NCI-H2107 treated with DMSO at 0.1 percent for 48 hours (cell line): Measurements from ENCODE around the gene ATG7.
A peak's percentile ranks its signal among the peaks of the same experiment; 100 is the strongest.

Experiments used
- DNase-seq: peaks from one replicate; lab custom pipeline; 2025; ENCODE audit not compliant: unreplicated experiment; lab: John Stamatoyannopoulos, UW

The ATG7 gene

GRCh38 chr3:11271986-11272904 lies at the start of gene ATG7:
Gene ATG7 (plus strand): TSS chr3:11272397. CDS start chr3:11298696, 26,299 bp downstream.
- DNase-seq: peak; percentile 64

- no peak for DNase-seq
Measured at GRCh38 chr3:11224010-11224409, 48.2 kb upstream of the ATG7 start.

- DNase-seq: no peak
Measured at GRCh38 chr3:11224870-11225229, 47.3 kb upstream of the ATG7 start.

- no peak for DNase-seq
Measured at GRCh38 chr3:11226042-11226370, 46.2 kb upstream of the ATG7 start.

GRCh38 chr3:11228041-11228440 lies 44.2 kb upstream of the ATG7 start:
- no peak for DNase-seq

- no peak for DNase-seq
Measured at GRCh38 chr3:11230125-11230524, 42.1 kb upstream of the ATG7 start.

- DNase-seq: no peak
Measured at GRCh38 chr3:11230832-11231231, 41.4 kb upstream of the ATG7 start.

GRCh38 chr3:11235385-11235784 lies 36.8 kb upstream of the ATG7 start:
- no peak for DNase-seq

- peak; percentile 18 for DNase-seq
Measured at GRCh38 chr3:11236588-11237461, 35.4 kb upstream of the ATG7 start.

- no peak for DNase-seq
Measured at GRCh38 chr3:11238060-11238459, 34.1 kb upstream of the ATG7 start.

GRCh38 chr3:11238880-11239279 lies 33.3 kb upstream of the ATG7 start:
- no peak for DNase-seq

GRCh38 chr3:11239796-11240195 lies 32.4 kb upstream of the ATG7 start:
- no peak for DNase-seq

GRCh38 chr3:11240496-11240895 lies 31.7 kb upstream of the ATG7 start:
- no peak for DNase-seq

- DNase-seq: no peak
Measured at GRCh38 chr3:11244121-11244677, 28.0 kb upstream of the ATG7 start.

- DNase-seq: no peak
Measured at GRCh38 chr3:11245276-11245675, 26.9 kb upstream of the ATG7 start.

- no peak for DNase-seq
Measured at GRCh38 chr3:11245827-11246662, 26.2 kb upstream of the ATG7 start.

- DNase-seq: no peak
Measured at GRCh38 chr3:11246663-11246970, 25.6 kb upstream of the ATG7 start.

GRCh38 chr3:11247362-11247761 lies 24.8 kb upstream of the ATG7 start:
- no peak for DNase-seq

GRCh38 chr3:11248596-11248995 lies 23.6 kb upstream of the ATG7 start:
- no peak for DNase-seq

- no peak for DNase-seq
Measured at GRCh38 chr3:11250902-11251806, 21.0 kb upstream of the ATG7 start.
